Activated CD8-positive, alpha-beta T cell treated with anti-CD3 and anti-CD28 coated beads for 36 hours (primary cell): ENCODE results near the gene VTI1A. TPM values are rescaled to one million over a fixed set of nuclear protein-coding genes. Genes with fewer than 3 reads are reported as not detected.

ENCODE experiments used
- ATAC-seq: fragments of 200-7000 bp; cut with Tn5 transposase; one replicate; pipeline ENCODE4 v1.10.0; 2021; ENCODE audit warnings: mild to moderate bottlenecking, moderate library complexity
- CTCF ChIA-PET: fragments of 350-600 bp; sonication (Branson Sonifier 250); formaldehyde crosslinking; loops from one replicate; lab custom pipeline; 2021; ENCODE audit warnings: antibody characterized with exemption; lab: Charles Lee
- POLR2A ChIA-PET: fragments of 350-600 bp; sonication (Branson Sonifier 250); formaldehyde crosslinking; loops from one replicate; lab custom pipeline; 2021; ENCODE audit warnings: antibody characterized with exemption; lab: Charles Lee
- DNase-seq: peaks from one replicate; pipeline ENCODE4 v3.0.0-alpha.2; 2020
- H3K27ac Mint-ChIP-seq: one replicate; pipeline ENCODE4 v1.8.0; 2021; ENCODE audit warnings: mild to moderate bottlenecking, mixed read lengths
- H3K27me3 Mint-ChIP-seq: one replicate; pipeline ENCODE4 v1.8.0; 2021; ENCODE audit warnings: mixed read lengths
- H3K36me3 Mint-ChIP-seq: one replicate; pipeline ENCODE4 v1.8.0; 2021; ENCODE audit warnings: low read depth, mixed read lengths
- H3K4me1 Mint-ChIP-seq: one replicate; pipeline ENCODE4 v1.8.0; 2021; ENCODE audit warnings: low read depth, mixed read lengths
- H3K4me3 Mint-ChIP-seq: one replicate; pipeline ENCODE4 v1.8.0; 2021; ENCODE audit warnings: mild to moderate bottlenecking, moderate library complexity, mixed read lengths
- H3K9me3 Mint-ChIP-seq: one replicate; pipeline ENCODE4 v1.8.0; 2021; ENCODE audit warnings: mixed read lengths
- CTCF ChIP-seq: fragments of 200-600 bp; IDR thresholded peaks from one replicate; pipeline ENCODE4 v1.8.0; 2022; ENCODE audit warnings: antibody characterized with exemption, mild to moderate bottlenecking
- intact Hi-C: fragments of 100-400 bp; cut with micrococcal nuclease; formaldehyde crosslinking; loops from one replicate; pipeline ENCODE4 v1.10.0; 2022
- total RNA-seq, 2 experiments: library from RNA; stranded (reverse); gene quantifications; one replicate each; pipeline ENCODE4 v1.2.3, GENCODE V29; 2021

VTI1A gene
- total RNA-seq, 2 experiments from 2014 or later: 29.4 to 30.0 TPM

- Mint-ChIP-seq H3K4me1 (no peaks in the 10 kb centered on the region), H3K36me3 (peaks cover 5% of the 10 kb centered on the region), H3K4me3 (no peak overlapping the region), H3K9me3 (no peaks in the 10 kb centered on the region), H3K27ac (no peak overlapping the region), H3K27me3 (no peaks in the 10 kb centered on the region)
- no peak for TF ChIP-seq CTCF
- no peak for ATAC-seq
- CTCF ChIA-PET: no interaction called here
- intact Hi-C loops: no loop called here
- POLR2A ChIA-PET: interaction anchor here (0.9 kb wide), 1 partner anchor 16 kb away, joined by 3 read pairs; no protein-coding TSS in a partner anchor
- no peak for DNase-seq
Observed at GRCh38 chr10:112768121-112768520, 321.1 kb downstream of the VTI1A start.

GRCh38 chr10:112769081-112769480 is 322.1 kb downstream of the VTI1A start:
- ChIA-PET POLR2A (interaction anchor here (0.9 kb wide), 1 partner anchor 17 kb away, joined by 3 read pairs; no protein-coding TSS in a partner anchor), CTCF (no interaction called here)
- Mint-ChIP-seq H3K4me1 (no peaks in the 10 kb centered on the region), H3K27ac (no peak overlapping the region), H3K4me3 (no peak overlapping the region), H3K9me3 (no peaks in the 10 kb centered on the region), H3K27me3 (no peaks in the 10 kb centered on the region), H3K36me3 (peaks cover 5% of the 10 kb centered on the region)
- DNase-seq: no peak
- intact Hi-C loops: no loop called here
- no peak for ATAC-seq
- TF ChIP-seq CTCF: no peak

- DNase-seq (no peak), ATAC-seq (no peak)
- H3K27me3 Mint-ChIP-seq: no peaks in the 10 kb centered on the region
- intact Hi-C loops: no loop called here
- H3K36me3 Mint-ChIP-seq: peaks cover 5% of the 10 kb centered on the region
- no peak overlapping the region for H3K4me3 Mint-ChIP-seq
- H3K9me3 Mint-ChIP-seq: no peaks in the 10 kb centered on the region
- ChIA-PET POLR2A (no interaction called here), CTCF (no interaction called here)
- H3K27ac Mint-ChIP-seq: no peak overlapping the region
- no peaks in the 10 kb centered on the region for H3K4me1 Mint-ChIP-seq
- no peak for TF ChIP-seq CTCF
Observed at GRCh38 chr10:112769611-112770370, 322.8 kb downstream of the VTI1A start.

- ATAC-seq: no peak
- H3K4me1 Mint-ChIP-seq: no peaks in the 10 kb centered on the region
- no peak overlapping the region for H3K4me3 Mint-ChIP-seq
- CTCF ChIA-PET: no interaction called here
- H3K36me3 Mint-ChIP-seq: peaks cover 5% of the 10 kb centered on the region
- intact Hi-C loops: no loop called here
- no peaks in the 10 kb centered on the region for H3K27me3 Mint-ChIP-seq
- H3K9me3 Mint-ChIP-seq: no peaks in the 10 kb centered on the region
- TF ChIP-seq CTCF: no peak
- POLR2A ChIA-PET: no interaction called here
- no peak for DNase-seq
- H3K27ac Mint-ChIP-seq: no peak overlapping the region
Observed at GRCh38 chr10:112771733-112772132, 324.7 kb downstream of the VTI1A start.

GRCh38 chr10:112773783-112774182 is 326.8 kb downstream of the VTI1A start:
- no peak for TF ChIP-seq CTCF
- CTCF ChIA-PET: no interaction called here
- ATAC-seq (no peak), DNase-seq (no peak)
- Mint-ChIP-seq H3K4me3 (no peak overlapping the region), H3K27me3 (no peaks in the 10 kb centered on the region), H3K4me1 (no peaks in the 10 kb centered on the region), H3K27ac (no peak overlapping the region), H3K9me3 (no peaks in the 10 kb centered on the region), H3K36me3 (peaks cover 5% of the 10 kb centered on the region)
- intact Hi-C loops: no loop called here
- POLR2A ChIA-PET: interaction anchor here (0.8 kb wide), 1 partner anchor 22 kb away, joined by 3 read pairs; no protein-coding TSS in a partner anchor
